GM21619 (cell line): ENCODE results near the gene NECTIN2.
A peak's percentile ranks its signal among the peaks of the same experiment; 100 is the strongest.

Source experiments
- ATAC-seq: cut with Tn5 transposase; IDR thresholded peaks from one replicate; pipeline ENCODE4 v1.9.1; 2021; ENCODE audit not compliant: unreplicated experiment

Gene NECTIN2

GRCh38 chr19:44845612-44846454 is at the start of gene NECTIN2:
NECTIN2 (plus strand) TSS chr19:44846297; CDS start chr19:44846526, 229 bp downstream.
- no peak for ATAC-seq

DNA sequence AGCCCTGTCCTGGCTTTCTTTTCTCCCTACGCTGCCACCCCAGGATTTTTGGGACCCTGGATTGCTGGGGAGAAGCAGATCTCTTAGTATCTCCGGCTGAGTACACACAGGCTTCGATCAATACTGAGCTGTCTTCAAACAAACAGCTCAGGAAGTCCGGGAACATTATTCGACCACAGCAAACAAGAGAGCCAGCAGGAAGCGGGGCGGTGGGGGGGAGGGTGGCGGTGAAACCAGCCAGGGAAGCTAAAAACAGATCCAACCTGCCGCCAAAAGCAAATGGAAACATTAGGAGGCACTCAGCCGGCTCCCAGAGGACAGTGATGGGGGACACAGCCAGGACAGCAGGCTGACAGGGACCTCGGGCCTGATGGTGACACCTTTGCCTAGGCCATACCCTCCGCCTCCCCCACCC is 49.4 kb upstream of the NECTIN2 start:
- no peak for ATAC-seq

GRCh38 chr19:44799627-44800346 is 46.3 kb upstream of the NECTIN2 start:
- no peak for ATAC-seq

- ATAC-seq = peak; percentile 56
Observed at GRCh38 chr19:44800461-44800860, 45.6 kb upstream of the NECTIN2 start.

DNA sequence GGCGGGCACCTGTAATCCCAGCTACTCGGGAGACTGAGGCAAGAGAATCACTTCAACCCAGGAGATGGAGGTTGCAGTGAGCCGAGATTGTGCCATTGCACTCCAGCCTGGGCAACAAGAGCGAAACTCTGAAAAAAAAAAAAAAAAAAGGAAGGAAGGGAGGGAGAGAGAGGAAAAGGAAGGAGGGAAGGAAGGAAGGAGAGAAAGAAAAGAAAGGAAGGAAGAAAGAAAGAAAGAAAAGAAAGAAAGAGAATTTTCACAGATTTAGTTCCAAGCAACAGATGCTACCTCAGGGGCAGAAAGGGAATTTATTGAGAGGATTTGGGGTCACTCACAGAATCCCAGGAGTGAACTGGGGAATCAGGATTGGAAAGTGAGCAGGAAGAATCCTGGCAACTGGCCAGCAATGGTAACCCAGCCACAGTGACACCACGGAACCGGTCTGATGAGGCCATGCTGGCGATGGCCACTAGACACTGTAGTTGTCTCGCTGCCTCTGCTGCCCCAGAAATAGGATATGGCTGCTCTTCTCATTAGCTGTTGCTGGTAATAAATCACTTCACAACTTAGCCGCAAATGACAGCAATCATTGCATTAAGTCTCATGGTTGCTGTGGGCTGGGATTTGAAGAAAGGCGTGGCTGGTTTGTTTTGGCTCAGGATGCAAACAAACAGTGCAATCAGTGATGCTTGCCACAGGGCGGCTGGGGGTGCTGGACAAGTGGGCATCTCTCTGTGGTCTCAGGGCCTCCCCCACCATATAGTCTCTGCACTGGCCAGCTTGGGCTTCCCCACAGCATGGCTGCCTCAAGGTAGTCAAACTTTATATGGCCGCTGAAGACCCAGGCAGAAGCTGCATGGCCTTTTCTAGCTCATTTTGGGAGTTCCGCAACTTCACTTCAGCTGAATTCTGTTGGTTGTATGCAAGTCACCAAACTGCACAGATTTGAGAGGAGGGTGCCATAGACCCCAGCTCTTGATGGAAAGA is 42.4 kb upstream of the NECTIN2 start:
- ATAC-seq = no peak

DNA sequence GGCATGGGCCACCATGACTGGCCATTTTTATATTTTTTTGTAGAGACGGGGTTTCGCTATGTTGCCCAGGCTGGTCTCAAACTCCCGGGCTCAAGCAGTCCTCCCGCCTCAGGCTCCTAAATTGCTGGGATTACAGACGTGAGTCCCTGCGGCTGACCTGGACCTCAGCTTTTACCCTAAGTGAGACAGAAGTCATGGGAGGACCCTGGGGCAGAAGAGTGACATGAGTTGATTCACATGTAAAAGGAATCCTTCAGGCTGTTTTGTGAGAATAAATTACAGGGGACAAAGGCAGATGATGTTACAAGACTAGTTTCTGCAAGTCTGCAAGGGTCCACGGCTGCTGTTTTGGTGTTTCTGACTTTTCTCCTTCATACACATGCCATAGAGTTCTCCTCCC is 39.8 kb upstream of the NECTIN2 start:
- ATAC-seq = no peak

DNA sequence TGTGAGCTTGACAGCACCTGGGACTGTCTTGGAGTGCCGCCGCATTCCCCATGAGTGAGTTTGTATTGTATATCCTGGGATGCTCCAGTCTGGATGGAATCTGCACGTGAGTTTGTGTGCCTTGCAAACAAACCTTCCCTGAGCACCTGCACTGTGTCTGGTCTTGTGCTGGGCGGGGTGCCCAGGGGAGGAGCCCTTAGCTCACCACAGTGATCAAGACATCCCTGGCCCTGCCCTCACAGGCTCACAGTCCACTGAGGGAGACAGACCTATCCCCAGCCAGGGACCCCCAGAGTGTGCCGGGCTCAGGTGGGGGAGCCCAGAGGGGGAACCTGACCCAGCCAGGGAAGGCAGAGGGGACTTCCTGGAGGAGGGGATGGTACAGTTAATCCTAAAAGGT is 38.9 kb upstream of the NECTIN2 start:
- ATAC-seq = no peak

GRCh38 chr19:44807652-44808462 is 38.2 kb upstream of the NECTIN2 start:
- no peak for ATAC-seq

DNA sequence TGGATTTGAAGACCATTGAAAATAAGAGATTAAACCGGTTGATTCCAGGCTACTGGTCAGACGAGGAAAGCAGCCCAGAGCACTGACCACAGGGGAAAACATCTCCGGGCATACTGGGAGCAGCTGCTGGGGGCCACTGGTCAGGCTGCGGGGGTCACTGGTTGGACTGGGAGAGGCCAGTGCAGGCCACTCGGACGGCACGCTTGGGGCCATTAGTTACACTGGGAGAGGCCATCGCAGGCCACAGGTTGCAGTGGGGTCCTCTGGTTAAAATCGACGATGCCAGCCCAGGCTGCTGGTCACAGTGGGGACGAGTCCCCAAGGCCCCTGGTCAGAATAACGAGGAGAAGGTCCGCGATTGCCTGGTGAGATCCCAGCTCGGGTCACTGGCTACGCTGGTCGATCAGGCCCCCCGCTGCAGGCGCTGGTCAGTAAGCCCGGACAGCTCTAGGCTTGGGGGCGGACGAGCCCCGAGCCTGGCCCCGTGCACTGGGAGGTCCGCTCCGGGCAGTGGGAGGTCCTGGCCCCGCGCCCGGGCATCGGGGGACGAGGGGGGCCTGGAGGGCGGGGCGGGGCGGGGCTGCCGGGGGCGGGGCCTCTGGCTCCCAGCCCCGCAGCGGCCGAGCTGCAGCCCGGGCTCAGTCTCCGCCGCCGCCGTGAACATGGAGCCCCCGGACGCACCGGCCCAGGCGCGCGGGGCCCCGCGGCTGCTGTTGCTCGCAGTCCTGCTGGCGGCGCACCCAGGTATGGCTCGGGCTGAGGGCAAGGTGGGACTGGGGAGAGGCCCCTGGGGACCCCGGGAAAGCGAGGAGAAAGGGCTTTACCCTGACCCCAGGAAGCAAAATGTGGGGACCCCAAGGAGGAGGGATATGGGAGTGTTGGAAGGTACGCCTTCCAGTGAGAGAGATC is 37.4 kb upstream of the NECTIN2 start, which contains the start of gene BCAM:
BCAM (plus strand) TSS at position 641 of the 909 bp plus-strand sequence; CDS start at position 663, 22 bp downstream.
- ATAC-seq = no peak

GRCh38 chr19:44809577-44810233 is 36.4 kb upstream of the NECTIN2 start:
- no peak for ATAC-seq

- no peak for ATAC-seq
Observed at GRCh38 chr19:44810234-44811121, 35.6 kb upstream of the NECTIN2 start.

DNA sequence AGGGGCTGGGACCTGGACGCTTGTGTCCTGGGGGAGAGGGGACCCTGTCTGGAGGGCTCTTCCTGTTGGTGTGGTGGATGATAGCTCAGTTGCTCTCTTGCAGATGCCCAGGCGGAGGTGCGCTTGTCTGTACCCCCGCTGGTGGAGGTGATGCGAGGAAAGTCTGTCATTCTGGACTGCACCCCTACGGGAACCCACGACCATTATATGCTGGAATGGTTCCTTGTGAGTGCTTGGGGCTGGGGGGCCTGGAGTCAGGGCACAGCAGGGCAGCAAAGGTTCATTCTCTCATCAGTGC is 35.0 kb upstream of the NECTIN2 start:
- ATAC-seq = no peak

DNA sequence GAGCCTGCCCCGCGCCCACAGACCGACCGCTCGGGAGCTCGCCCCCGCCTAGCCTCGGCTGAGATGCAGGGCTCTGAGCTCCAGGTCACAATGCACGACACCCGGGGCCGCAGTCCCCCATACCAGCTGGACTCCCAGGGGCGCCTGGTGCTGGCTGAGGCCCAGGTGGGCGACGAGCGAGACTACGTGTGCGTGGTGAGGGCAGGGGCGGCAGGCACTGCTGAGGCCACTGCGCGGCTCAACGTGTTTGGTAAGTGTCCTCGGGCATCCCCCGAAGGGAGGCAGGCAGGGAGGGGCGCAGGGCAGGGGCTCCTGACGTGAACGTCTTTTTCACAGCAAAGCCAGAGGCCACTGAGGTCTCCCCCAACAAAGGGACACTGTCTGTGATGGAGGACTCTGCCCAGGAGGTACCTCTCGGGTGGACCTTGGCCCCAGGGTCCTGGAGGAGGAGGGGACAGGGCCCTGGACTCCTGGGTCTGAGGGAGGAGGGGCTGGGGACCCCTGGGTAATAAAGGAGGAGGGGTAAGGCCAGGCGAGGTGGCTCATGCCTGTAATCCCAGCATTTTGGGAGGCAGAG is 33.9 kb upstream of the NECTIN2 start:
- no peak for ATAC-seq

DNA sequence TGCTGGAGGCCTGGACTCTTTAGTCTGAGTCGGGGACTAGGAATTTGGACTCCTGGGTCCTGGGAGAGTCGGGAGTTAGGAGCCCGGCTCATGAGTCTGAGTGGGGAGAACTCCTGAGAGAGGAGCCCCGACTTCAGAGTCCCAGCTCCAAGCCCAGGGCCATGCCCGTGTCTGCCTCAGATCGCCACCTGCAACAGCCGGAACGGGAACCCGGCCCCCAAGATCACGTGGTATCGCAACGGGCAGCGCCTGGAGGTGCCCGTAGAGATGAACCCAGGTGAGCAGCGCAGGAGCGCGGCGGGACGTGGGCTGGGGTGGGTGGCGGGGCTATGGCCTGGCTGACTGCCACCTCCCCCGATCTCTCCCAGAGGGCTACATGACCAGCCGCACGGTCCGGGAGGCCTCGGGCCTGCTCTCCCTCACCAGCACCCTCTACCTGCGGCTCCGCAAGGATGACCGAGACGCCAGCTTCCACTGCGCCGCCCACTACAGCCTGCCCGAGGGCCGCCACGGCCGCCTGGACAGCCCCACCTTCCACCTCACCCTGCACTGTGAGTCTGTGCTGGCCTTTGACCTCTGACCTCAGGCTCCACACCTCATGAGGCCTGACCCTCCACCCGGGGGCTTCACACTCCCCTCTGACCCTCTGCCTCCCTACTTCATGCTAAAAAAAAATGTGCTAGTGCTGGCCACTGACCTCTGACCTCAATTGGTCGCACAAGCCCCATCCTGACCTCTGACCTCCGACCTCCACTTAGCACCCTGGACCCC is 32.8 kb upstream of the NECTIN2 start:
- no peak for ATAC-seq

DNA sequence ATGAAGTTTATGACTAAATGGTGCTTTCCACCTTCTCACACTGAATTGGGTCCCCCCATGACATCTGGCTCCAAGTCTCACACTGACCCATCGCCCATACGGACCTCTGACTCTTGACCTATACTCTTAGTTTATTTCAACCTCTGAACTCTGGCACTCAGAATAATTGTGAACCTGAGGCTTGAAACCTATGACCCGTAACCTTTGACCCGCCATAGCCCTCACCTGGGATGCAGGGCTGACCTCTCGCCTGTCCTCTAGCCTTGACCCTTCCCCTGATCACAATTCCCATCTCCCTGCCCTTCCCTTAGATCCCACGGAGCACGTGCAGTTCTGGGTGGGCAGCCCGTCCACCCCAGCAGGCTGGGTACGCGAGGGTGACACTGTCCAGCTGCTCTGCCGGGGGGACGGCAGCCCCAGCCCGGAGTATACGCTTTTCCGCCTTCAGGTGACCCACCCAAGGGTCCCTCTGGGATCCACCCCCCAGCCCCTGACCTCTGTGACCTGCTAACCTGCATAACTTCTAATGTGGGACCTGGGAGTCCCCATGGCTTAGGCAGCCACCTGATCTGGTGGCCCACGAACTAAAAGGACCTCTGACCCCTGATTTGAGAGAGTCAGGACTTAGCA is 32.1 kb upstream of the NECTIN2 start:
- no peak for ATAC-seq

GRCh38 chr19:44814517-44814916 is 31.6 kb upstream of the NECTIN2 start:
- no peak for ATAC-seq
